Endothelial cell of umbilical vein (primary cell): ENCODE results near the gene TTC24. TPM values are rescaled to one million over a fixed set of nuclear protein-coding genes. Genes with fewer than 3 reads are reported as not detected.
"Not testable (repeated sequence)": the region's sequence is repeated elsewhere in the genome, so short reads cannot be mapped to it uniquely, and the experiment has no call there.

ENCODE experiments used
- BruUV-seq: library from RNA; stranded (reverse); fragments of 400-500 nt; replicated peaks from 2 replicates; lab custom pipeline; 2021; lab: Mats Ljungman, UMichigan
- CTCF ChIA-PET: fragments of 300-600, 350-600 bp; sonication (Branson Sonifier 250); formaldehyde crosslinking; loops from one replicate; lab custom pipeline; 2021; ENCODE audit warnings: antibody characterized with exemption, inconsistent platforms; lab: Charles Lee
- POLR2A ChIA-PET: fragments of 300-600, 350-600 bp; sonication (Branson Sonifier 250); formaldehyde crosslinking; loops from one replicate; lab custom pipeline; 2021; ENCODE audit warnings: antibody characterized with exemption, inconsistent platforms; lab: Charles Lee
- DNase-seq: peaks from one replicate; pipeline ENCODE4 v3.0.0-alpha.2; 2011; ENCODE audit warnings: low read depth, low spot score
- FAIRE-seq: peaks from 2 replicates; lab custom pipeline; 2011; peaks lifted over from hg19 to GRCh38; lab: Jason Lieb, UNC
- H2AFZ ChIP-seq: 2 replicates; pipeline ENCODE4 v1.6.0; 2012; ENCODE audit warnings: low read depth, low read length, control low read depth, inconsistent platforms
- H3K27ac ChIP-seq: 2 replicates; pipeline ENCODE4 v1.5.1; 2011; ENCODE audit warnings: low read depth, mild to moderate bottlenecking, control low read depth, low read length, moderate library complexity; ENCODE audit not compliant: insufficient read depth
- H3K27me3 ChIP-seq, 2 experiments: 2 replicates each; pipeline versions ENCODE4 v1.6.0 to v1.6.1; 2011; ENCODE audit warnings: low read length in 2 of 2, mixed read lengths in 1 of 2; ENCODE audit not compliant: control insufficient read depth in 2 of 2, insufficient read depth in 2 of 2
- H3K36me3 ChIP-seq, 2 experiments: 2 replicates in 1 of 2; 3 replicates in 1 of 2; pipeline ENCODE4 v1.5.1; 2011; ENCODE audit warnings: low read length in 2 of 2, mild to moderate bottlenecking in 1 of 2, moderate library complexity in 1 of 2; ENCODE audit not compliant: control insufficient read depth in 2 of 2, insufficient read depth in 2 of 2; ENCODE audit errors: extremely low read depth in 1 of 2
- H3K4me1 ChIP-seq: 3 replicates; pipeline ENCODE4 v1.5.1; 2011; ENCODE audit warnings: mild to moderate bottlenecking, low read length; ENCODE audit not compliant: control insufficient read depth, insufficient read depth; ENCODE audit errors: extremely low read depth
- H3K4me2 ChIP-seq: 2 replicates; pipeline ENCODE4 v1.6.1; 2011; ENCODE audit warnings: low read length, control low read depth, mixed read lengths; ENCODE audit not compliant: insufficient read depth
- H3K4me3 ChIP-seq, 3 experiments: fragments of 200-600 bp in 1 of 3; sonication (generic), shearing (Covaris generic) in 1 of 3; replicated peaks in 1 of 3; 2 replicates each; pipeline ENCODE4 v1.5.1; 2011 to 2016; ENCODE audit warnings: control low read depth in 3 of 3, low read length in 3 of 3, mild to moderate bottlenecking in 2 of 3, inconsistent platforms in 1 of 3, low read depth in 1 of 3, moderate library complexity in 1 of 3; ENCODE audit not compliant: insufficient read depth in 1 of 3
- H3K79me2 ChIP-seq: 2 replicates; pipeline ENCODE4 v1.6.0; 2012; ENCODE audit warnings: low read length, inconsistent platforms; ENCODE audit not compliant: control insufficient read depth, insufficient read depth
- H3K9ac ChIP-seq: replicated peaks from 2 replicates; pipeline ENCODE3; 2011; ENCODE audit warnings: low read length, control low read depth; ENCODE audit not compliant: insufficient read depth; ENCODE audit errors: extremely low read depth
- H3K9me1 ChIP-seq: replicated peaks from 3 replicates; pipeline ENCODE4 v1.6.0; 2011; ENCODE audit warnings: mild to moderate bottlenecking, low read length; ENCODE audit not compliant: control insufficient read depth, insufficient read depth; ENCODE audit errors: extremely low read depth
- H3K9me3 ChIP-seq: replicated peaks from 2 replicates; pipeline ENCODE4 v1.5.1; 2012; ENCODE audit warnings: low read length, inconsistent platforms; ENCODE audit not compliant: control insufficient read depth, insufficient read depth
- H4K20me1 ChIP-seq: replicated peaks from 2 replicates; pipeline ENCODE3; 2011; ENCODE audit warnings: mild to moderate bottlenecking, low read length; ENCODE audit not compliant: control insufficient read depth, insufficient read depth; ENCODE audit errors: extremely low read depth
- EZH2 ChIP-seq: IDR thresholded peaks from 2 replicates; pipeline ENCODE4 v1.6.1; 2012; ENCODE audit warnings: borderline replicate concordance, low read depth, mild to moderate bottlenecking, moderate library complexity, low read length, inconsistent platforms; ENCODE audit not compliant: severe bottlenecking
- FOS ChIP-seq: IDR thresholded peaks from 2 replicates; pipeline ENCODE4 v1.6.1; 2011; ENCODE audit warnings: mild to moderate bottlenecking, low read length, moderate library complexity, borderline replicate concordance; ENCODE audit not compliant: insufficient read depth
- JUN ChIP-seq: IDR thresholded peaks from 2 replicates; pipeline ENCODE4 v1.6.1; 2011; ENCODE audit warnings: borderline replicate concordance, low read depth; ENCODE audit not compliant: insufficient read length, insufficient read depth
- MYC ChIP-seq: IDR thresholded peaks from one replicate; pipeline ENCODE4 v1.6.1; 2011; ENCODE audit warnings: mild to moderate bottlenecking, low read depth, low read length
- POLR2A ChIP-seq: IDR thresholded peaks from 2 replicates; pipeline ENCODE4 v1.6.1; 2012; ENCODE audit warnings: low read depth, mild to moderate bottlenecking, control low read depth, low read length
- POLR2AphosphoS5 ChIP-seq: IDR thresholded peaks from 2 replicates; pipeline ENCODE4 v1.6.1; 2012; ENCODE audit warnings: low read depth, mild to moderate bottlenecking, control low read depth, low read length, moderate library complexity; ENCODE audit not compliant: insufficient read depth
- dilution Hi-C: fragments of 300-500 bp; cut with MboI; formaldehyde crosslinking; loops from one replicate; pipeline ENCODE4 v1.15.0; 2019; ENCODE audit warnings: low sequenced_read_pairs; ENCODE audit not compliant: extremely low pct_ligation_motif_present
- intact Hi-C: fragments of 100-400 bp; cut with micrococcal nuclease; formaldehyde crosslinking; loops from one replicate; pipeline ENCODE4 v1.10.0; 2022
- polyA plus RNA-seq, 4 experiments: library from polyadenylated mRNA; depleted of rRNA in 3 of 4; stranded (reverse) in 3 of 4; unstranded in 1 of 4; fragments of >200 nt; gene quantifications; 2 replicates each; pipeline versions ENCODE4 v1.2.1 to v1.2.3, GENCODE V29; 2011 to 2012; ENCODE audit warnings: missing spikeins in 1 of 4
- total RNA-seq: library from RNA; stranded (reverse); gene quantifications from 2 replicates; pipeline ENCODE4 v1.2.3, GENCODE V29; 2021
- TF ChIP-seq, protein P1 (sequence below): IDR thresholded peaks from 2 replicates; pipeline ENCODE4 v1.6.1; 2011; ENCODE audit not compliant: insufficient read depth, insufficient read length
- TF ChIP-seq, protein P2 (sequence below), 2 donors: IDR thresholded peaks; 1 replicate in 1 of 2; 2 replicates in 1 of 2; pipeline ENCODE4 v1.5.1; 2011; ENCODE audit warnings: low read length in 2 of 2, mild to moderate bottlenecking in 2 of 2, moderate library complexity in 2 of 2, control low read depth in 1 of 2, inconsistent platforms in 1 of 2, low read depth in 1 of 2; ENCODE audit not compliant: insufficient read depth in 1 of 2; ENCODE audit errors: extremely low read depth in 1 of 2

The TTC24 gene
- total and polyA plus RNA-seq, 2 donors (not counting 3 experiments of a cell fraction or from before 2014, with no cell fraction given) = not detected

DNA sequence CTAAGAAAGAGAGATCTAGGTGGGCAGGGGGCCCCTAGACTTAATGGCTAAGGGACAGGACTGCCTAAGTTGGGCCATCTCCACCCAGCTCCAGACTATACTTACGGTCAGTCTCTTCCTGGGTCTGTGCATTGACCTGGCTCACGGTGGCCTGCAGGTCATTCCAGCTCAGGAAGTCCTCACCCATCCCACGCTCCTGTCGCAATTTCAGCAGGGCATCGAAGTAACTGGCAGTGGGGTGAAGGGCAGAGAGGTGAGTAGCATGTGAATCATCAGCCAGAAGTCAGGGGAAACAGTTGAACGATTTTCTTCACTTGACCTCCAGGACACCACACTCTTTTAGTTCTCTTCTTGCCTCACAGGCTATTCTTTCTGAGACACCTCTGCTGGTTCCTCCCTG is 27.7 kb upstream of the TTC24 start:
- no peaks in the 10 kb centered on the region for H3K9me3 ChIP-seq
- POLR2A ChIA-PET = no interaction called here
- no peaks in the 10 kb centered on the region for H3K79me2 ChIP-seq
- H3K9ac ChIP-seq = no peak overlapping the region
- no peak overlapping the region for H3K27ac ChIP-seq
- no peaks in the 10 kb centered on the region for H4K20me1 ChIP-seq
- no peak overlapping the region for H3K4me2 ChIP-seq
- peaks cover 12 to 26% of the 10 kb centered on the region in 2 experiments for H3K36me3 ChIP-seq
- H3K27me3 ChIP-seq = no peaks in the 10 kb centered on the region
- H3K9me1 ChIP-seq = no peaks in the 10 kb centered on the region
- FAIRE-seq (no peak), DNase-seq (no peak)
- TF ChIP-seq, protein P1, sequence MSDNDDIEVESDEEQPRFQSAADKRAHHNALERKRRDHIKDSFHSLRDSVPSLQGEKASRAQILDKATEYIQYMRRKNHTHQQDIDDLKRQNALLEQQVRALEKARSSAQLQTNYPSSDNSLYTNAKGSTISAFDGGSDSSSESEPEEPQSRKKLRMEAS = no peak
- TF ChIP-seq MYC (no peak), POLR2A (no peak), FOS (no peak), JUN (no peak)
- TF ChIP-seq, protein P2, sequence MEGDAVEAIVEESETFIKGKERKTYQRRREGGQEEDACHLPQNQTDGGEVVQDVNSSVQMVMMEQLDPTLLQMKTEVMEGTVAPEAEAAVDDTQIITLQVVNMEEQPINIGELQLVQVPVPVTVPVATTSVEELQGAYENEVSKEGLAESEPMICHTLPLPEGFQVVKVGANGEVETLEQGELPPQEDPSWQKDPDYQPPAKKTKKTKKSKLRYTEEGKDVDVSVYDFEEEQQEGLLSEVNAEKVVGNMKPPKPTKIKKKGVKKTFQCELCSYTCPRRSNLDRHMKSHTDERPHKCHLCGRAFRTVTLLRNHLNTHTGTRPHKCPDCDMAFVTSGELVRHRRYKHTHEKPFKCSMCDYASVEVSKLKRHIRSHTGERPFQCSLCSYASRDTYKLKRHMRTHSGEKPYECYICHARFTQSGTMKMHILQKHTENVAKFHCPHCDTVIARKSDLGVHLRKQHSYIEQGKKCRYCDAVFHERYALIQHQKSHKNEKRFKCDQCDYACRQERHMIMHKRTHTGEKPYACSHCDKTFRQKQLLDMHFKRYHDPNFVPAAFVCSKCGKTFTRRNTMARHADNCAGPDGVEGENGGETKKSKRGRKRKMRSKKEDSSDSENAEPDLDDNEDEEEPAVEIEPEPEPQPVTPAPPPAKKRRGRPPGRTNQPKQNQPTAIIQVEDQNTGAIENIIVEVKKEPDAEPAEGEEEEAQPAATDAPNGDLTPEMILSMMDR (IDR thresholded peaks at IDR 0.05; ENCODE audit: extremely low read depth in 1 of 2, insufficient read depth in 1 of 2, low read depth in 1 of 2, low read length in 2 of 2) = no peak
- no peak overlapping the region for H2AFZ ChIP-seq
- dilution Hi-C loops (no loop called here), intact Hi-C loops (no loop called here)
- CTCF ChIA-PET = interaction anchor here (2.5 kb wide), 1 partner anchor 71 kb away, joined by 14 read pairs; no protein-coding TSS in a partner anchor
- BruUV-seq = no TSS peak
- H3K4me1 ChIP-seq = no peaks in the 10 kb centered on the region
- no peak overlapping the region for H3K4me3 ChIP-seq

DNA sequence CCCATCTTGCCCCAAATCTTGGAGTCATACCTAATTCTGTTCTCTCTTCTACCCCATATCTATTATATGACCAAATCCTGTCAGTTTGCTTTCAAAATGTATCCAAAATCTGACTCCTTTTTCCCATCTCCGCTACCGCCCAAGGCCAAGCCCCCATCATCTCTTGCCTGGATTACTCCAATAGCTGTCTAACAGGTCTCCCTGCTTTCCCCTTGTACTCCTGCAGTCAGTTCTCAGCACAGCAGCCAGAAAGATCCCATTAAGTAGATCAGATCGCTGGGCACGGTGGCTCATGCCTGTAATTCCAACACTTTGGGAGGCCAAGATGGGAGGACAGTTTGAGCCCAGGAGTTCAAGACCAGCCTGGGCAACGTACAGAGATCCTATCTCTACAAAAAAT is 27.0 kb upstream of the TTC24 start:
- intact Hi-C loops = no loop called here
- dilution Hi-C loops = no loop called here
- peaks cover 12 to 26% of the 10 kb centered on the region in 2 experiments for H3K36me3 ChIP-seq
- H3K9me1 ChIP-seq = no peaks in the 10 kb centered on the region
- no peak overlapping the region for H3K4me2 ChIP-seq
- H3K4me1 ChIP-seq = no peaks in the 10 kb centered on the region
- H3K4me3 ChIP-seq = no peak overlapping the region
- FAIRE-seq (no peak), DNase-seq (no peak)
- no TSS peak for BruUV-seq
- H3K27ac ChIP-seq = no peak overlapping the region
- H3K79me2 ChIP-seq = no peaks in the 10 kb centered on the region
- H3K27me3 ChIP-seq = no peaks in the 10 kb centered on the region
- no peak overlapping the region for H3K9ac ChIP-seq
- H3K9me3 ChIP-seq = no peaks in the 10 kb centered on the region
- no peaks in the 10 kb centered on the region for H4K20me1 ChIP-seq
- CTCF ChIA-PET = interaction anchor here (0.5 to 2.5 kb wide), 2 partner anchors 21 to 72 kb away, joined by 3 to 14 read pairs; no protein-coding TSS in a partner anchor
- no peak overlapping the region for H2AFZ ChIP-seq
- no peak for TF ChIP-seq POLR2AphosphoS5
- no peak for TF ChIP-seq EZH2
- POLR2A ChIA-PET = no interaction called here

DNA sequence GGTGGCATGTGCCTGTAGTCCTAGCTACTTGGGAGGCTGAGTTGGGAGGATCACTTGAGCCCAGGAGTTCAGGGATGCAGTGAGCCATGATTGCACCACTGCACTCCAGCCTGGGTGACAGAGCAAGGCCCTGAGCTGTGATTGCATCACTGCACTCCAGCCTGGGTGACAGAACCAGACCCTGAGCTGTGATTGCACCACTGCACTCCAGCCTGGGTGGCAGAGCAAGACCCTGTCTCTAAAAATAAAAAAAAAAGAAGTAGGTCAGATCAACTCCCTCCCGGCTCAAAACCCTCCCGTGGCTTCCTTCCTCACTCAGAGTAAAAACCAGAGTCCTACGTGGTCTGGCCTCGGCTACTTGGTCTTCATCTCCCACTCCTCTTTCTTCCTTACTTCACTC is 26.6 kb upstream of the TTC24 start:
- H3K27me3 ChIP-seq, H3K9me1 ChIP-seq, H4K20me1 ChIP-seq, dilution Hi-C loops, H3K4me1 ChIP-seq, DNase-seq, H3K9me3 ChIP-seq, H2AFZ ChIP-seq, intact Hi-C loops, BruUV-seq, H3K79me2 ChIP-seq, H3K4me3 ChIP-seq, H3K4me2 ChIP-seq, H3K9ac ChIP-seq, H3K27ac ChIP-seq, POLR2A ChIA-PET, FAIRE-seq: not testable (repeated sequence)
- CTCF ChIA-PET = interaction anchor here (0.5 to 2.5 kb wide), 2 partner anchors 21 to 72 kb away, joined by 3 to 14 read pairs; no protein-coding TSS in a partner anchor
- H3K36me3 ChIP-seq = peaks cover 12 to 25% of the 10 kb centered on the region in 2 experiments
